ENCODE measurements around the gene JPT2.
A peak's percentile ranks its signal among the peaks of the same experiment; 100 is the strongest.

JPT2 gene, protein sequence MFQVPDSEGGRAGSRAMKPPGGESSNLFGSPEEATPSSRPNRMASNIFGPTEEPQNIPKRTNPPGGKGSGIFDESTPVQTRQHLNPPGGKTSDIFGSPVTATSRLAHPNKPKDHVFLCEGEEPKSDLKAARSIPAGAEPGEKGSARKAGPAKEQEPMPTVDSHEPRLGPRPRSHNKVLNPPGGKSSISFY

DNA sequence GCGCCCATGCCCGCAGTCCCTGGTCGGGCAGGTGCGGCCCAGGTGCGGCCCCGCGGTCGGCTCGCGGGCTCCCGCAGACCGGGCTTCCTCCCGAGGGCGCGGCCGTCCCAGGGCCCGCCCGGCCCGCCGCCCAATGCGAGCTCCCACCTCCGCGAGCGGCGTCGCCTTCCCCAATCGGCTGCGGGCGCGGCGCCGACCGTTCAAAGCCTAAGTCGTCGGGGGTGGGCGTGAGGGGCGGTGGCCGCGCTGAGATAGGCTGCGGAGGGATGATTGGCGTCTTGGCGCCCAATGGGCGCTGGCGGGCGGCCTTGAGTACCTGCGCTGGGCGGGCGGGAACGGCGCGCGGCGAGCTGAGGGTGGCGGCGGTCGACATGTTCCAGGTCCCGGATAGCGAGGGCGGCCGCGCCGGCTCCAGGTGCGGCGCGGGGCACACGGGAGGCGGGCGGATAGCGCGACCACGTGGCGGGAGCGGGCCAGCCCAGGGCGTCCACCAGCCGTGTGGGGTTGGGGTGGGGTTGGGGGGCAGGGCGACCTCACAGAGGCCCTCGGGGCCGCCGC is at the start of gene JPT2:
JPT2 (plus strand) TSS at position 338 of the 558 bp plus-strand sequence; CDS start at position 372, 34 bp downstream.
- peak; percentile 69 to 80 for DNase-seq

- DNase-seq = no peak
Measured at GRCh38 chr16:1630450-1631213, 47.4 kb upstream of the JPT2 start.

DNA sequence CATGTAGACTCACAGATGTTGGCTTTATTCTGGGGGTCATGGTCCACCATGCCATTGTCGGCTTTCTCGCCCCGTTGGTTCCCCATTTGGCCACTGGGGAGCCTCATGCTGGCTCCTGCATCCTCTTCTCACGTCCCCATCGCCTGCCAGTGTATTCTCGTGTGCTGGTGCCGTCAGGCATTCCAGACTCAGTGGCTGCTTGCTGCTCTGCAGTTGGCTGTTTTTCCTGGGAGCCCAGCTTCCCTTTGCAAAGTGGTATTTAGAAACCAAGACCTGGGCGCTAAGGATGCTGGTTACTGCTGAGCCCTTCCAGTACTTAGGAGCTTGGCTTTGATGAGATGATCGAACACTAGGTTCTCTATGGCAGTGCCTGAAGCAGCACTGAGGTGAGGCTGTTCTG is 46.8 kb upstream of the JPT2 start:
- no peak for DNase-seq

DNA sequence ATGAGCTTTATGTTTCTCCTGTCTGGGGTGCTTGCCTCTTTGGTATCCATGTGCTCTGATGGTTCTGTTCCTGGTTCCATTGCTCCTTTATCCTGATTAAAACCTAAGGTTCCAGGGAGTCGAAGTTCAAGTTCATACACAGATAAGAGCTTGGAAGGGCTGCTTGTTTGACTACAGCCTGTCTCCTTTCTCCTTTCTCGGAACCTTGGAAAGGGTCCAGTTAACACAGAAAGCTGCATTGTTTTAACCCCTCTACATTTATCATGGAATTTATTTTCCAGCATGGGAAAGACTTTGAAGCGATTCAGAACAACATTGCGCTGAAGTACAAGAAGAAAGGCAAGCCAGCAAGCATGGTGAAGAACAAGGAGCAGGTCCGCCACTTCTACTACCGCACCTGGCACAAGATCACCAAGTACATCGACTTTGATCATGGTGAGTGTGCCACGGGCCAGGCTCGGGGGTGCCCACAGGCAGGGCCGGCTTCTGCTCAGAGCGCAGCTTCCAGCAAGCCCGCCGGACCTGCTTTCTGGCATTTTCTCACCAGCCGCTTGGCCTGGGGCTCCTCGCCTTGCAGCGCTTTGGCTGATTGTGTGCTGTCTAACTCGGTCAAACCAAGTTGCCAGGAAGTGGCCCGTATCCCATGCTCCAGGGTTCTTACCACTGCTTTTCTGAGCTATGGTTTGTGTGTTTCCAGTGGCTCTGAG is 46.0 kb upstream of the JPT2 start:
- no peak for DNase-seq

DNA sequence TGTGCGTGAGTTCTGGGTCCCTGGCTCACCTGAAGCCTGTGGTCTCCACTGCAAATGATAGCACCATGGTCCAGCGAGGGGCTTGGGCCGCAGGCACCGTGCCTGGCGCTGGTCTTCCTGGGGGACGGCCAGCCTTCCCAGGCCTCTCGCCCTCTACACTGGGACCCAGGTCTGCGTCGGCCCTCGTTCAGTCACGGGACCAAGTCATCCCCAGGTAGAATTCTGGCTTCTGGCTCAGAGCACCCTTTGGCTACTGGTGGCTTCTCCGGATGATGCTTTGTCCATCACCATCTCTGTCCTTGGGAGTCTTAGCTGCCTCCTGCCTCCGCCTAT is 45.5 kb upstream of the JPT2 start:
- no peak for DNase-seq

DNA sequence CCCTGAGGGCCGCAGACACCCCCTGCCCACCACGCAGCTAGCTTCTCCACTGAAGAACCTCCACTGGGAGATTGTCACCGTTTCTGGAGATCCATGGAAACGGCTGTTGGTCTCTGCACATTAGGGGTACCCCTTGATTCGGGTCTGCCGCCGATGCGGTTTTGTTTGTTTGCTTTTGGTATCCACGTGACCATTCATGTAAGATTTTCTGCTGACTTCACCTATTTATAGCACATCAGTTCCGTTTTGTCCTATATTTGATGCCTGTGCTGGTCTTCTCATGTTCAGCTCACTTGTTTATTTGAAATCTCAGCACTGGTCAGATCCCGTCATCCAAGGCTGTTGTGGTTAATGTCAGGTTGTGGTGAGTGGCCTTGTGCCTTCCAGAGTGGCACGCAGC is 44.8 kb upstream of the JPT2 start:
- DNase-seq = no peak

DNA sequence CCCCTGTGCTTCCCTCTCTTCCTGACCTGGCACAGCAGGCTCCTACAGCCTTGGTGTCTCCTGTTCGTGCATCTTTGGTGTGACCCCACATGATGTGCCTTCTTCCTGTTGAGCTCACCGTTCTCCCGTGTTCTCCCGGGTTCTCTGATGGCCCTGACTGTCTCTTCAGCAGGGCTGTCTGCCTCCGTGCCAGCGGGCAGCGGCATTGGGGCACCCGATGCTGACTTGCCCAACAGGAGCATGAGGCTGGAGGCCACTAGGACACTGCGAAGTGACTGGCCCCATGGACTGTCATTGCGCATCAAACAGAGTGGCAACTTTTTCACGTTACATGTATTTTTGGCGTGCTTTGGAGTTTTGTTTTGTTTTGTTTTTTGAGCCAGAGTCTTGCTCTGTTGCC is 43.5 kb upstream of the JPT2 start:
- no peak for DNase-seq

DNA sequence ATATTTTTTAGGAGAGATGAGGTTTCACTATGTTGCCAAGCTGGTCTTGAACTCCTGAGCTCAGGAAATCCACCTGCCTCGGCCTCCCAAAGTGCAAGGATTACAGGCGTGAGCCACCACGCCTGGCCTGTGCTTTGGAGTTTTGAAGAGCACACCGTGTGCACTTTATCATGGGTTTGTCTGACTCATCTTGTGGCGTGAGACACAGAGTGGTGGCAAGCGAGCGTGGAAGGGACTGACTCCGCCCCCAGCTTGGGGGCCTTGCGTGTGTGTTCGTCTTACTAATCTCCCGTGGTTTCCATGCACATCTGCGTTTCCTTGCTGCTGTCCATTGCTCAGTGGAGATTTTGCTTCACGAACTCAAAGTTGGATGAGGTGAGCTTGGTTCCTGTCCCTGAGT is 43.0 kb upstream of the JPT2 start:
- DNase-seq = no peak

- DNase-seq = no peak
Measured at GRCh38 chr16:1637526-1637925, 40.6 kb upstream of the JPT2 start.

GRCh38 chr16:1638757-1639156 is 39.3 kb upstream of the JPT2 start:
- no peak for DNase-seq

- no peak for DNase-seq
Measured at GRCh38 chr16:1639282-1639681, 38.8 kb upstream of the JPT2 start.

DNA sequence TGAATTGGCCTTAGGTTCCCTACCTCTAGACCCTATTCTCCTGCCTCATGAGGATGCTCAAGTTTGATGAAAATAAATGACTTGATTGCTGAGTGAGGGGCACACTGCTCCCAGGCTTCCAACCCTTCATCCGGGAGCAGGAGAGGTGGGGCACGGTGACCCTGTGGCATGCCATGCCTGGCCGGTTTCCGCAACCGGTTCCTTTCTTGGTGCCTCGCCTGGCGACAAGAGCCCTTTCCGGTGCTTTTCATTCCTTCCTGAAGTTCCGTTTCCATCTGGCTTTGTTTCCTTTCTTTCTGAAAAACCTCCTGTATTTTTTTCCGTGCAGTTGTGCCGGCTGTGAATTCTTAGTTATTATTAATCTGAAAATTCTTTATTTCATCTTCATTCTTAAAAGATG is 38.2 kb upstream of the JPT2 start:
- no peak for DNase-seq

DNA sequence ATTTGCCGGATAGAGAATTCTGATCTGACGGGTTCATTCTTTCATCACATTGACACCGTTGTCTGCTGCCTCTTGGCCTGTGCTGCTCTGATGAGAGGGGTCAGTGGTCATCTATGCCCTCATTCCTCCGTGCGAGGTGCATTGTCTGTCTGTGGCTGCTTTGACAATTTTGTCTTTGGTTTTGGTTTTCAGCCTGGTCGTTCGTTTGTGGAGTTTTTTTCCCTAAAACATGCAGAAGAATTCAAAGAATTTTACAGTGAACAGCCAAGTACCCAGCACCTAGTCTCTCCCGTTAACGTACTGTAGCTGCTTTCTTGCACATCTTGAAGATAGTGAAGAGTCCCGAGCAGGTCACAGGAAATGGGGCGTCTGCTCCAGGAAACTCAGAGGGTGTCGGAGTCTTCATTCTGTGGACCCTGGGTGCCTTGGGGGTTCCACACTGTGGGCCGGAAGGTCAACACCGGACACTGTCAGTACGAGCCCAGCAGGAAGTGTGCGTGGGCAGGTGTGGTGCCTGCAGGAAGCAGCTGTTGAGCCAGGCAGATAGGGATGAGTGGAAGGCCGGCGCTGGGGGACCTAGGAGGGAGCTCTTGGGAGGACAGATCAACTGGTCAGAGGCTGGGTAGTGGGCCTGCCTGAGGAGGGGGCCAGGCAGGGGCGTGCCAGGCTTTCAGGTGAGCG is 37.7 kb upstream of the JPT2 start:
- no peak for DNase-seq

DNA sequence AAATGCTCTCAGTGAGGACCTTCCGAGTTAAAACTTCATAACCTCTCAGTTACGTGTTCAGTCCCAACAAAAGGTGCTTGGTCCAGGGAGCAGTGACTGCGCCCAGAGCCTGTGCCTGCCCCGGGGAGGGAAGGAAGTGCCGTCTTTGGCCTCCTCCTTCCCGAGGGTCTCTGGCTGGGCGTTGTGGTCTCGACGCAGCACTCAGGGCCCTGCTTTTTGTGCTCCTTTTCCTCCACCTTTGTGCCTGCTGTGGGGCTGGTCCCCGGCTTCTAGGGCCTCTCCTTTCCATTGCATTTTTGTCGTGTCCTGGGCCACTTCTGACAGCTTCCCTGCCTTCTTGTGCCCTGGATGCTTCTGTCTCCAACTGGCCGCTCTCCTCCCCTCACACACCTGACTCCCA is 36.8 kb upstream of the JPT2 start:
- no peak for DNase-seq

DNA sequence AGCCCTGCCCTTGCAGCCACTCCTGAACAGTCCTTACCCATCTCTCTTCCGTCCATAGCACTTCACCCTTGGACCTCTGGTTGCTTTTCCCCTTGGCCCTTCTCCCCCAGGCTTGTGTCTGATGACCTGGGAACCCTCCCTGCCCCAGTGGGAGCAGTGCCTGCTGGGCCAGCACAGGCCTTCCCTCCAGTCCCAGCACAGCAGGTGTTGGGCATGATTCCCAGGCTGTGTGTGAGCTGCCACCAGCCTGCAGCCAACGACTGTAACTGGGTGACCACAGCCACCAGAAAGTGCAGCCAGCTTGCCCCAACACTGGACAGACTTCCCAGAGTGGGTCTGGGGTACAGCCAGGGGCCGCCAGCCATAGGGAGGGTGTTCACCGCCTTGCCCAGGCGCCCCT is 35.9 kb upstream of the JPT2 start:
- no peak for DNase-seq

DNA sequence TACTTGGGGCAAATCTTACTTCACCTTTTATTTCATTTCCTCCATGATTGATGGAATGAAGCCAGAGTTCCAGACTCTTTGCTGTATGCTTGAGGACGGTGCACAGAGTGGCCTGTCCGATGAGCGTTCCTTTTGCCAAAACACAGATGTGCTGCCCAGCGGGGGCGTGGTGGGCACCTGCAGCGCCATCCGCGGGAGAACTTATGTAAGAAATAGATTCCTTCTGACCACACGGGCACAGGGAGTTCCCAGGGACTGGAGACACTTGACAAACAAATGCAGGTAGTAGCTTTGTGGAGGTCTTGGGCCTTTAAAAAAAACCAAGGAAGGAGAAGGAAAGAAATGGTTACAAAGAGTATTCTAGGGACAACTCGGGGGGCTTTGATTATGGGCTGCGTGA is 35.3 kb upstream of the JPT2 start:
- DNase-seq = no peak

- no peak for DNase-seq
Measured at GRCh38 chr16:1643521-1643920, 34.6 kb upstream of the JPT2 start.

GRCh38 chr16:1645914-1646525 is 32.1 kb upstream of the JPT2 start:
- DNase-seq = no peak

DNA sequence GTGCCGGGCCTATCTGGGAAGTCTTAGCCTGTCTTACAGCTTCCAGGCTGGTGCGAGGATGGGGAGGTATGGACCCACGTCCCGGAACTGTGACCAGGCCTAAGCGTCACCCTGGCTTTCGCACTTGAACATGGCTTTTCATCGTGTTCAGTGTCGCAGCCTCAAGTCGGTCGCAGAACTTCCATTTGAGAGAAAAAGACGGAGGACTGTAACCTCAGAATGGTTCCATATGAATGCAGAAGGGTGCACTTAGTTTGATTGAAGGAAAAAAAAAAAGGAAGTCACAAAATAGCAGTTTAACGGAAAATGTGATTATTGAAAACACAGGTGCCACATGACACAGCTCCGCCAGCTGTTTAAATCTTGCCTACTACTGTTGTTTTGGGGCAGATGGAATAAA is 30.2 kb upstream of the JPT2 start:
- no peak for DNase-seq

DNA sequence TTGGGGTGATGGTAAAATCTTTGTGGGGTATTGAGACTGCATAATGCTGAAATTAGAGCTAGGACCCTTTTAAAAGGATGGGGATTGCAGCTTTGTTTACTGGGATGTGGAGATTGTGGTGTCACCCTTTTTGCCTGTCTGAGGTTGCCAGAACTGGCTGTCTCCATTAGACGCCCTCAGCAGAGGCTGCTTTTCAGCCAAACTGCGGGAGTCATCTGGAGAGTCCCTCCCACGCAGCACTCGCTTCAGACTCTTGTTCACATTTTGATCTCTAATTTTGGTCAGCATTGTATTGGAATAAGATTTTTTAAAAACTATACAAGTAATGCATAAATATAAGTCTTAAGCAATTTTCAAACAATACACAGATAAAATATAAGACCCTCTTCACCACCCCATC is 27.9 kb upstream of the JPT2 start:
- no peak for DNase-seq

DNA sequence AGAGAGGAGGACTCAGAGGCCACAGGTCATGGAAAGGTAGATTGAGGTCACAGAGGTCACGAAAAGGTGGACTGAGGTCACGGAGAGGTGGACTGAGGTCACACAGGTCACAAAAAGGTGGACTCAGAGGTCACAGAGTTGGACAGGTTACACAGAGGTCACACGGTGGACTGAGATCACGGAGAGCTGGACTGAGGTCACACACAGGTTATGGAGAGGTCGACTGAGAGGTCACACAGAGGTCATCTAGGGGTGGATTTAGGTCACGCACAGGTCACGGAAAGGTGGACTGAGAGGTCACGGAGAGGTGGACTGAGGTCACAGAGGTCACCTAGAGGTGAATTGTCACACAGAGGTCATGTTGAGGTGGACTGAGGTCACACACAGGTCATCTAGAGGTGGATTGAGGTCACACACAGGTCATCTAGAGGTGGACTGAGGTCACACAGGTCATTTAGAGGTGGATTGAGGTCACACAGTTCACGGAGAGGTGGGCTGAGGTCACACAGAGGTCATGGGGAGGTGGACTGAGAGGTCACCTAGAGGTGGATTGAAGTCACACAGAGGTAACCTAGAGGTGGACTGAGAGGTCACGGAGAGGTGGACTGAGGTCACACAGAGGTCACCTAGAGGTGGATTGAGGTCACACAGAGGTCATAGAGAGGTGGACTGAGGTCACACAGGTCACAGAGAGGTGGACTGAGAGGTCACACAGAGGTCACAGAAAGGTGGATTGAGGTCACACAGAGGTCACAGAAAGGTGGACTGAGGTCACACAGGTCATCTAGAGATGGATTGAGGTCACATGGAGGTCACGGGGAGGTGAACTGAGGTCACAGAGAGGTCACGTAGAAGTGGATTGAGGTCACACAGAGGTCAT is 26.7 kb upstream of the JPT2 start:
- no peak for DNase-seq

GRCh38 chr16:1651974-1652312 is 26.1 kb upstream of the JPT2 start:
- DNase-seq = no peak

All from SW 1271 (cell line).